Neural crest cell (in vitro differentiated cells): ENCODE measurements around the gene SSBP3. TPM values are rescaled to one million over a fixed set of nuclear protein-coding genes. Genes with fewer than 3 reads are reported as not detected.

Experiments used
- DNase-seq: peaks from one replicate; pipeline ENCODE4 v3.0.0; 2021; ENCODE audit warnings: low read depth, mixed read lengths, low spot score
- H3K27ac Mint-ChIP-seq: one replicate; pipeline ENCODE4 v1.8.0; 2021; ENCODE audit warnings: mild to moderate bottlenecking, mixed read lengths; ENCODE audit not compliant: unreplicated experiment
- H3K27me3 Mint-ChIP-seq: 2 replicates; pipeline ENCODE4 v1.8.0; 2021; ENCODE audit warnings: low read depth, mild to moderate bottlenecking, mixed read lengths
- H3K36me3 Mint-ChIP-seq: 2 replicates; pipeline ENCODE4 v1.8.0; 2021; ENCODE audit warnings: low read depth, mild to moderate bottlenecking, mixed read lengths
- H3K4me1 Mint-ChIP-seq: 2 replicates; pipeline ENCODE4 v1.8.0; 2021; ENCODE audit warnings: mixed read lengths
- H3K4me3 Mint-ChIP-seq: one replicate; pipeline ENCODE4 v1.8.0; 2021; ENCODE audit warnings: mild to moderate bottlenecking, mixed read lengths
- H3K9me3 Mint-ChIP-seq: 2 replicates; pipeline ENCODE4 v1.8.0; 2021; ENCODE audit warnings: mixed read lengths
- total RNA-seq: library from RNA; stranded (reverse); gene quantifications from 2 replicates; pipeline ENCODE4 v1.2.1, GENCODE V29; 2021
- TF ChIP-seq, protein P1 (sequence below): fragments of 200-600 bp; sonication (generic); conservative IDR thresholded peaks from 2 replicates; pipeline ENCODE4 v1.5.0; 2021; ENCODE audit warnings: antibody characterized with exemption, mild to moderate bottlenecking

SSBP3 gene
- total RNA-seq, 1 donor from 2014 or later = 94.3 TPM

DNA sequence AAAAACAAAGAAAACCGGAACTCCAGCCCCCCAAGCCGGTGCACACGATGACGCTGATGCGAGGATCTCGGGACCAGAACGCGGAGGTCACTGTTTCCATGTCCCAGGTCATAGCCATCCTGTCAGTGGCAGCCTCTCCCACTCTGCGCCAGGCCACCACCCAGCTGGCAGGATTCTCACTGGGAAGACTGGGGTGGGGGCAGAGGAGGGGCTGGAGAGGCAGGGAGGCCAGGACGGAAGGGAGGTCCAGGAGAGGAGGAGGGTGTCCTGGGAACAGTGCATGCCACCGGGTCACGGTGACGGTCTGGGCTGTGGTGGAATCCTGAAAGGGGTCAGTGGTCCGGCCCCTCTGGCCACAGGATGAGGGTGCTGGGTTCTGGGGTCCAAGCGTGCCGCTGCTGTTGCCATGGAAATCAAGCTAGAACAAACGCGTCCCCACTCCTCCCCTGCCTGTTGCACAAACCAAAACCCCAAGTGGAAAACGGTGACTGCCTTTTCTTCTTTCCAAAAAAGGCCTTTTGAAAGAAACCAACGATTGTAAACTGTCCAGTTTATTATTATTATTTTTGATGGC lies 180.1 kb downstream of the SSBP3 start:
- H3K9me3 Mint-ChIP-seq = no peaks in the 10 kb centered on the region
- peak overlapping the region; percentile 54 for H3K4me3 Mint-ChIP-seq
- peak overlapping the region; percentile 12 for H3K27ac Mint-ChIP-seq
- H3K27me3 Mint-ChIP-seq = peaks cover 9% of the 10 kb centered on the region
- H3K36me3 Mint-ChIP-seq = peaks cover 18% of the 10 kb centered on the region
- TF ChIP-seq, protein P1, sequence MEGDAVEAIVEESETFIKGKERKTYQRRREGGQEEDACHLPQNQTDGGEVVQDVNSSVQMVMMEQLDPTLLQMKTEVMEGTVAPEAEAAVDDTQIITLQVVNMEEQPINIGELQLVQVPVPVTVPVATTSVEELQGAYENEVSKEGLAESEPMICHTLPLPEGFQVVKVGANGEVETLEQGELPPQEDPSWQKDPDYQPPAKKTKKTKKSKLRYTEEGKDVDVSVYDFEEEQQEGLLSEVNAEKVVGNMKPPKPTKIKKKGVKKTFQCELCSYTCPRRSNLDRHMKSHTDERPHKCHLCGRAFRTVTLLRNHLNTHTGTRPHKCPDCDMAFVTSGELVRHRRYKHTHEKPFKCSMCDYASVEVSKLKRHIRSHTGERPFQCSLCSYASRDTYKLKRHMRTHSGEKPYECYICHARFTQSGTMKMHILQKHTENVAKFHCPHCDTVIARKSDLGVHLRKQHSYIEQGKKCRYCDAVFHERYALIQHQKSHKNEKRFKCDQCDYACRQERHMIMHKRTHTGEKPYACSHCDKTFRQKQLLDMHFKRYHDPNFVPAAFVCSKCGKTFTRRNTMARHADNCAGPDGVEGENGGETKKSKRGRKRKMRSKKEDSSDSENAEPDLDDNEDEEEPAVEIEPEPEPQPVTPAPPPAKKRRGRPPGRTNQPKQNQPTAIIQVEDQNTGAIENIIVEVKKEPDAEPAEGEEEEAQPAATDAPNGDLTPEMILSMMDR = no peak
- peaks cover 51% of the 10 kb centered on the region for H3K4me1 Mint-ChIP-seq
- DNase-seq = no peak

DNA sequence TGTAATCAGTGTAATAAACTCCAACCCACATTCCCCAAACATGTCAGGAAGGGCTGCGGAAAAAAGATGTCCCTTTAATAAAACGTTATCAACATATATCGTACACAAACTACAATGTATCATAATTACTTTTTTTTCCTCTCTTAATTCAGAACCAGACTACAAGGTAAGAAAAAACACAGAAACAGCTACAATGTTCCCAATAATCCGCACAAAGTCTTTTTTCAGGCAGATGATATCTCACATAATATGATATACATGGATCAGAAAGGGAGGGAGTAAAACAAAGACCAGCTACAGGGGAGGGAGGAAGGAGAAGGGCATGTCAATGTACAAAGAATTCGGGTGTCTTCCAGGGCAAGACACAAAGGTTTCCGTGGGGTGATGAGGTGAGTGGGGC lies 180.8 kb downstream of the SSBP3 start:
- Mint-ChIP-seq H3K27me3 (peaks cover 9% of the 10 kb centered on the region), H3K36me3 (peaks cover 14% of the 10 kb centered on the region), H3K9me3 (no peaks in the 10 kb centered on the region), H3K4me1 (peaks cover 47% of the 10 kb centered on the region), H3K4me3 (peak overlapping the region; percentile 27), H3K27ac (peak overlapping the region; percentile 12)
- TF ChIP-seq, protein P1 = no peak
- DNase-seq = no peak

DNA sequence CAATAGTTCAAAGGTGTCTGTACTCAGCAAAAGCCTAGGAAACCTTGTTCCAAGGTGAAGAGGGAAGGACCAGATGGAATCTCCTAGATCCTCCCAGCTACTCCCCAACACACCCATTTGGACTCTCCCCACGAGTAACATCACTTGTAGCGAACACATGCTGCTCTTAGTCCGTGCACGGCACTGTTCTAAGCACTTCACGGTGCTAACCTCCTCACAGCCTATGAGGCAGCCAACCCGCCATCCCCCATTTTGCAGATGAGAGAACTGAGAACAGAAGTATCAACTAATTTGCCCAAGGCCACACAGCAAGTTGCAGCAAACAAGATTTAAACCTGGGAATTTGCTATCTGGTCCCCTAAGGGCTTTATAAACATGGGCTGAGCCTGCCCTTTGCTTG lies 182.0 kb downstream of the SSBP3 start:
- peaks cover 9% of the 10 kb centered on the region for H3K27me3 Mint-ChIP-seq
- DNase-seq = no peak
- H3K9me3 Mint-ChIP-seq = no peaks in the 10 kb centered on the region
- no peak overlapping the region for H3K27ac Mint-ChIP-seq
- peak overlapping the region; percentile 23 for H3K4me3 Mint-ChIP-seq
- TF ChIP-seq, protein P1 = no peak
- H3K4me1 Mint-ChIP-seq = peaks cover 51% of the 10 kb centered on the region
- H3K36me3 Mint-ChIP-seq = peaks cover 14% of the 10 kb centered on the region

DNA sequence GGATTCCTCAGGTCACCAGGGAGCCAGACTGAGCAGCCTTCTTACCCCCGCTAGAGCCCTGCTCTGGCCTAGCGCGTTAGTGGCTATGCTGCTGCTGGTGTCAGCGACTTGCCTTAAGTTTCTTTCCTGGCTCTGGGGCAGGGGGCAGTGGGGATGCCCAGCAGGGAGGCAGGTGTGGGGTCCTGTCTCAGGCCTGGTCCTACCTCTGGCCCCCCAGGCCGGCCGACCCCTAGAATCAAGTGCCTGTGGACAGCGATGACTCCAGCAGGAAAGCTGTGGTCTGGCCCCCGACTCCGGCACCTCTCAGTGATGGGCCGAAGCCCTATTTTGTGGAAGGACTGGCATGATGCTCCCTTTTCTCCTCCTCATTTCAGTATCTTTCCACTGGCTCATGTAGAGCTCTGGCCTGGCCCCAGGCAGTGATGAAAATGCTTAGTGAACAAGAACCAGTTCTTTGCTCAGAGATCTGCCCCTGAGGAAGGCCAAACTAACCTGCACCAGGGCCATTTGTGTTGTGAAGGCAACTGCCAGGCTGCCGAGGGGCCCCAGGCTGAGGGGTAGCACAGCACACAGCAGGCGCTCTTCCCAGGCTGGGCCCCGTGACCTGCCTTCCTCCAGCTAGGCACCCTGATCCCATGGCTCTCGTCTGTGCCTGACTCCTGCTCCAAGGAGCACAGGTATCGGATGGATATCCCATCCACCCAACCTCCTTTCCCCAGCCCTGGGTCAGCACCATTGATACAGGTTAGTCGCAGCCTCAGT lies 182.6 kb downstream of the SSBP3 start:
- Mint-ChIP-seq H3K36me3 (peaks cover 14% of the 10 kb centered on the region), H3K9me3 (no peaks in the 10 kb centered on the region), H3K27ac (peak overlapping the region; percentile 71), H3K4me1 (peaks cover 51% of the 10 kb centered on the region), H3K4me3 (peak overlapping the region; percentile 23), H3K27me3 (peaks cover 9% of the 10 kb centered on the region)
- no peak for DNase-seq
- TF ChIP-seq, protein P1 = no peak

DNA sequence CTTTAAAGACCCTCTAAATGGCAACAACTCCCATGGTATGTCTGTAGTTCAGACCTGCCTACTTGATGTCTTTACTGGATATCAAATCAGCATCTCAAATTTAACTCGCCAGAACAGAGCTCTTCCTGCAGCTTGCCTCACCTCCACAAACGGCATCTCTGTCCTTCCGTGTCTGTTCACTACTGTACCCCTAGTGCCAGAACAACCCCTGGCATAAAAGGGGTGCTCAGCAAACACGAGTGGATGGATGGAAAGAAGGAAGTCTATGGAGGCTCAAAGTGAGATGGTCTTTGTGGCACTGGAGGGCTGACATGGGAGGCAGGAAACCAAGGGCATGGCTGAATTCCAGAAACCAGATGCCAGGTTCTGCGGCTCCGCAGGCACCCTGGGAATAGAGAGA lies 183.5 kb downstream of the SSBP3 start:
- Mint-ChIP-seq H3K4me3 (peak overlapping the region; percentile 20), H3K4me1 (peaks cover 44% of the 10 kb centered on the region), H3K27ac (peak overlapping the region; percentile 71), H3K36me3 (peaks cover 9% of the 10 kb centered on the region), H3K27me3 (peaks cover 7% of the 10 kb centered on the region), H3K9me3 (no peaks in the 10 kb centered on the region)
- TF ChIP-seq, protein P1 = no peak
- DNase-seq = no peak
